ENCODE results near the gene ERFE.

- no peak for TF ChIP-seq CEBPB (IDR thresholded peaks at IDR 0.05)
- TF ChIP-seq FOXM1 (IDR thresholded peaks at IDR 0.05; ENCODE audit: borderline replicate concordance, low read depth), result no peak
- TF ChIP-seq MAX (IDR thresholded peaks at IDR 0.05), result no peak
- no peak for TF ChIP-seq TAF1 (IDR thresholded peaks at IDR 0.05; ENCODE audit: low read depth)
- no peak for TF ChIP-seq RAD21 (IDR thresholded peaks at IDR 0.05; ENCODE audit: low read depth)
Measured at GRCh38 chr2:238116298-238117198, 42.2 kb upstream of the ERFE start.
